HCT116 (cell line): Measurements from ENCODE around the gene POLR3A. TPM values are rescaled to one million over a fixed set of nuclear protein-coding genes. Genes with fewer than 3 reads are reported as not detected.
A peak's percentile ranks its signal among the peaks of the same experiment; 100 is the strongest.

Experiments used
- ATAC-seq: fragments of 200-7000 bp; cut with Tn5 transposase; 2 replicates; pipeline ENCODE4 v1.9.1; 2020; ENCODE audit warnings: mild to moderate bottlenecking, moderate library complexity
- BruUV-seq: library from RNA; stranded (reverse); fragments of 400-500 nt; replicated peaks from 2 replicates; lab custom pipeline; 2021; lab: Mats Ljungman, UMichigan
- CTCF ChIA-PET: fragments of 300-600 bp; sonication (Branson Sonifier 250); formaldehyde crosslinking; loops from one replicate; lab custom pipeline; 2021; ENCODE audit warnings: antibody characterized with exemption; lab: Charles Lee
- POLR2A ChIA-PET: fragments of 300-600, 350-600 bp; sonication (Branson Sonifier 250); formaldehyde crosslinking; loops from one replicate; lab custom pipeline; 2021; ENCODE audit warnings: antibody characterized with exemption; lab: Charles Lee
- RAD21 ChIA-PET, 2 experiments: fragments of 300-600 bp; sonication (Branson Sonifier 250); formaldehyde crosslinking; loops; one replicate each; lab custom pipeline; 2023; ENCODE audit warnings: low total read pairs in 2 of 2; ENCODE audit not compliant: uncharacterized antibody in 2 of 2, unreplicated experiment in 2 of 2, low non-redundant PET in 1 of 2; lab: Charles Lee
- DNase-seq: peaks from one replicate; pipeline ENCODE4 v3.0.0-alpha.2; 2010; ENCODE audit warnings: low read depth, low spot score
- H2AFZ ChIP-seq: fragments of 200-600 bp; shearing (Covaris generic), sonication (generic); 2 replicates; pipeline ENCODE4 v1.6.1; 2017; ENCODE audit warnings: low read depth, mixed run types, mixed read lengths, antibody characterized with exemption, low read length; ENCODE audit not compliant: poor library complexity, severe bottlenecking
- H3K27ac ChIP-seq: 2 replicates; pipeline ENCODE4 v1.5.1; 2012; ENCODE audit warnings: low read depth, low read length
- H3K27me3 ChIP-seq: fragments of 200-600 bp; sonication (generic); 2 replicates; pipeline ENCODE4 v1.6.1; 2016; ENCODE audit warnings: mixed run types, low read length, mixed read lengths; ENCODE audit not compliant: insufficient read depth
- H3K36me3 ChIP-seq, 2 experiments: fragments of 200-500 bp in 1 of 2; fragments of 200-600 bp in 1 of 2; sonication (Bioruptor generic) in 1 of 2; sonication (generic) in 1 of 2; 2 replicates each; pipeline versions ENCODE4 v1.5.1 to v1.6.1; 2014 to 2016; ENCODE audit warnings: low read length in 2 of 2, inconsistent platforms in 1 of 2, mixed read lengths in 1 of 2, mixed run types in 1 of 2; ENCODE audit not compliant: insufficient read depth in 2 of 2, control insufficient read depth in 1 of 2
- H3K4me1 ChIP-seq, 2 experiments: fragments of 200-600 bp in 1 of 2; sonication (generic) in 1 of 2; 2 replicates each; pipeline versions ENCODE4 v1.5.1 to v1.6.1; 2012 to 2017; ENCODE audit warnings: low read length in 2 of 2, inconsistent platforms in 1 of 2, mild to moderate bottlenecking in 1 of 2, mixed read lengths in 1 of 2, mixed run types in 1 of 2, moderate library complexity in 1 of 2; ENCODE audit not compliant: insufficient read depth in 2 of 2, control insufficient read depth in 1 of 2
- H3K4me2 ChIP-seq: fragments of 200-600 bp; sonication (generic); 2 replicates; pipeline ENCODE4 v1.6.1; 2017; ENCODE audit warnings: mixed run types, low read length, mixed read lengths
- H3K4me3 ChIP-seq, 2 experiments: fragments of 200-600 bp in 1 of 2; sonication (generic) in 1 of 2; replicated peaks in 1 of 2; 2 replicates each; pipeline ENCODE4 v1.5.1; 2011 to 2016; ENCODE audit warnings: low read length in 2 of 2, control low read depth in 1 of 2, low read depth in 1 of 2, mild to moderate bottlenecking in 1 of 2, mixed read lengths in 1 of 2, mixed run types in 1 of 2
- H3K79me2 ChIP-seq: fragments of 200-600 bp; sonication (generic); 2 replicates; pipeline ENCODE4 v1.6.1; 2017; ENCODE audit warnings: mild to moderate bottlenecking, mixed run types, low read length, moderate library complexity, mixed read lengths; ENCODE audit not compliant: insufficient read depth
- H3K9ac ChIP-seq: fragments of 200-600 bp; sonication (generic); 2 replicates; pipeline ENCODE4 v1.6.1; 2016; ENCODE audit warnings: low read length, mixed read lengths
- H3K9me2 ChIP-seq: fragments of 200-600 bp; sonication (generic), shearing (Covaris generic); 2 replicates; pipeline ENCODE4 v1.6.1; 2017; ENCODE audit warnings: mixed run types, mild to moderate bottlenecking, moderate library complexity; ENCODE audit not compliant: insufficient read depth
- H3K9me3 ChIP-seq, 2 experiments: fragments of 200-500 bp in 1 of 2; fragments of 200-600 bp in 1 of 2; sonication (Bioruptor generic) in 1 of 2; sonication (generic) in 1 of 2; 2 replicates each; pipeline ENCODE4 v1.6.1; 2014 to 2017; ENCODE audit warnings: low read length in 2 of 2, mixed read lengths in 2 of 2, inconsistent platforms in 1 of 2, low read depth in 1 of 2, mild to moderate bottlenecking in 1 of 2, mixed run types in 1 of 2, moderate library complexity in 1 of 2; ENCODE audit not compliant: control insufficient read depth in 1 of 2, insufficient read depth in 1 of 2
- H4K20me1 ChIP-seq: fragments of 200-600 bp; sonication (generic), shearing (Covaris generic); 2 replicates; pipeline ENCODE4 v1.6.1; 2017; ENCODE audit warnings: mixed run types, mild to moderate bottlenecking, moderate library complexity; ENCODE audit not compliant: insufficient read depth
- CEBPB ChIP-seq: IDR thresholded peaks from 2 replicates; pipeline ENCODE4 v1.6.1; 2012; ENCODE audit warnings: low read depth
- EGR1 ChIP-seq: IDR thresholded peaks from 2 replicates; pipeline ENCODE4 v1.6.1; 2012; ENCODE audit warnings: low read depth
- EZH2phosphoT487 ChIP-seq: fragments of 200-600 bp; IDR thresholded peaks from 2 replicates; pipeline ENCODE4 v1.6.1; 2018; ENCODE audit warnings: antibody characterized with exemption, borderline replicate concordance
- FOSL1 ChIP-seq: IDR thresholded peaks from 2 replicates; pipeline ENCODE4 v1.6.1; 2012; ENCODE audit warnings: low read depth
- JUND ChIP-seq: IDR thresholded peaks from 2 replicates; pipeline ENCODE4 v1.6.1; 2012
- POLR2A ChIP-seq: IDR thresholded peaks from 2 replicates; pipeline ENCODE4 v1.7.0; 2011; ENCODE audit warnings: borderline replicate concordance; ENCODE audit not compliant: insufficient read depth, insufficient read length; ENCODE audit errors: extremely low read depth
- SP1 ChIP-seq: IDR thresholded peaks from 2 replicates; pipeline ENCODE4 v1.6.1; 2012; ENCODE audit warnings: low read depth
- SRF ChIP-seq: IDR thresholded peaks from 2 replicates; pipeline ENCODE4 v1.6.1; 2012; ENCODE audit warnings: low read depth
- TCF7L2 ChIP-seq: IDR thresholded peaks from 2 replicates; pipeline ENCODE4 v1.7.0; 2011; ENCODE audit warnings: borderline replicate concordance, inconsistent platforms; ENCODE audit not compliant: insufficient read depth, insufficient read length; ENCODE audit errors: extremely low read depth
- YY1 ChIP-seq: IDR thresholded peaks from 2 replicates; pipeline ENCODE4 v1.6.1; 2011; ENCODE audit warnings: low read length, low read depth, moderate library complexity, mild to moderate bottlenecking; ENCODE audit not compliant: insufficient replicate concordance; ENCODE audit errors: extremely low read depth
- ZFX ChIP-seq: fragments of 450-650 bp; IDR thresholded peaks from 2 replicates; pipeline ENCODE4 v1.6.1; 2017
- intact Hi-C: fragments of 100-400 bp; cut with micrococcal nuclease; formaldehyde crosslinking; loops from 2 replicates; pipeline ENCODE4 v1.10.0; 2022
- total RNA-seq: library from RNA; stranded (reverse); gene quantifications from one replicate; pipeline ENCODE4 v1.2.1, GENCODE V29; 2021; ENCODE audit not compliant: unreplicated experiment
- TF ChIP-seq, protein P1 (sequence below): IDR thresholded peaks from 2 replicates; pipeline ENCODE4 v1.6.1; 2011; ENCODE audit warnings: mild to moderate bottlenecking, low read length, moderate library complexity; ENCODE audit not compliant: insufficient replicate concordance; ENCODE audit errors: extremely low read depth
- TF ChIP-seq, protein P2 (sequence below), 3 experiments: fragments of 200-600 bp in 1 of 3; sonication (generic) in 1 of 3; IDR thresholded peaks in 2 of 3; conservative IDR thresholded peaks in 1 of 3; 2 replicates each; pipeline ENCODE4 v1.5.1; 2012 to 2017; ENCODE audit warnings: low read depth in 2 of 3, low read length in 2 of 3, antibody characterized with exemption in 1 of 3, borderline replicate concordance in 1 of 3, control low read depth in 1 of 3, mild to moderate bottlenecking in 1 of 3, mixed read lengths in 1 of 3, mixed run types in 1 of 3, moderate library complexity in 1 of 3; ENCODE audit not compliant: insufficient read depth in 1 of 3

Gene POLR3A
- total RNA-seq, 1 experiment from 2014 or later, result 26.6 TPM

DNA sequence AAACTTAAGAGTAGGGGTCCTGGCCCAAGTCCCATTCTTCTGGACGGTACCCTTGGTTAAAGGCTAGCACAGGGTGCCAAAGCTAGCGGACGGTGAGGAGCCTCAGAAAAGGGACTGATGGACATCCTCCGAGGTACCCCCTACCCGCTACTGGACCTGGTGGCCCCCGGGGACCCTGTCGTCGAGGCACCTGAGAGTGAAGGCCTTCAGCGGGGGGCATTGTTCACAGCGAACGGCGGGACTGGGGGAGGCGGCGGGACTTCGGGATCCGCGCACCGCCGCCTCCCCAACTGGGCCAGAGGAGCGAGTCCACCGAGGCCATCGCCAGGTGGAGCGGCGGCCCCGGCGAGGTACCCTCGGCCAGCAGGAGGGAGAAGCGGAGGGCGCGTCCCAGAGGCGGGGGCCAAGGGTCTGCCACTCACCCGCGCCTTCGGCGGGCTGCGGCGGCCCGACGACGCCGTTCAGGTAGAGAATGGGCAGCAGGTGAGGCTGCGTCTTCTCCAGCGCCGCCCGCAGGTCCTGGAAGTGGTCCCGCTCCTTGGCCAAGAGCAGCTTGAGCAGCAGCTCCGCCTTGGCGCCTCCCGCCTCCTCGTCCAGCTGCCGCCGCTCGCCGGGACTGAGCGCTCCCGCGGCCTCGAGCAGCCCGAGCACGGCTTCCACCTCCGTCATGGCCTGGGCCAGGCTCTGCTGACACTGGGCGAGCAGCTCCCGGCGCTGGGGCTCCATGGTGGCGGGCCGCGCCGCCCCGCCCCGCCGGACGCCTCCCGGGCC is 103.3 kb downstream of the POLR3A start:
- POLR2A ChIA-PET, result interaction anchor here (0.5 kb wide), 1 partner anchor 24 kb away, joined by 3 read pairs; no protein-coding TSS in a partner anchor
- H3K27ac ChIP-seq, result peak overlapping the region; percentile 77

DNA sequence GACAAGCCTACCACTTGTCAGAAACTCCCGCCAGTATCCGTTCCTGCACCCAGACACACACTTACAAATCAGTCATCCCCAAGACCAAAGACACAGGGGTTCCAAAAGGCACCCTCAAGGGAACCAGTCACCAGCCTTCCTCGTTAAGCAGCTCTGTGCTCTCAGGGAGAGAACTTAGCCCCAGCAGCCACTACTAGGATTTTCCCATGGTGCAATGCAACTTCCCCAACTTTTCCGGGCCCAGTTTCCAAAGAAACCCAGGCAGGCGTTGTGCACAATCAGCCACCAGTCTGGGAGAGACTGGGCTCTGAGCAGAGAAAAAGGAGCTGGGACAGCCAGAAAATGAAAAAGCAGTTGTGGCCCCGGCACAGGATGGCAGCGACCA is 103.9 kb downstream of the POLR3A start:
- no peak for TF ChIP-seq YY1
- no peak for TF ChIP-seq SP1
- TF ChIP-seq SRF, result no peak
- TF ChIP-seq, protein P1, sequence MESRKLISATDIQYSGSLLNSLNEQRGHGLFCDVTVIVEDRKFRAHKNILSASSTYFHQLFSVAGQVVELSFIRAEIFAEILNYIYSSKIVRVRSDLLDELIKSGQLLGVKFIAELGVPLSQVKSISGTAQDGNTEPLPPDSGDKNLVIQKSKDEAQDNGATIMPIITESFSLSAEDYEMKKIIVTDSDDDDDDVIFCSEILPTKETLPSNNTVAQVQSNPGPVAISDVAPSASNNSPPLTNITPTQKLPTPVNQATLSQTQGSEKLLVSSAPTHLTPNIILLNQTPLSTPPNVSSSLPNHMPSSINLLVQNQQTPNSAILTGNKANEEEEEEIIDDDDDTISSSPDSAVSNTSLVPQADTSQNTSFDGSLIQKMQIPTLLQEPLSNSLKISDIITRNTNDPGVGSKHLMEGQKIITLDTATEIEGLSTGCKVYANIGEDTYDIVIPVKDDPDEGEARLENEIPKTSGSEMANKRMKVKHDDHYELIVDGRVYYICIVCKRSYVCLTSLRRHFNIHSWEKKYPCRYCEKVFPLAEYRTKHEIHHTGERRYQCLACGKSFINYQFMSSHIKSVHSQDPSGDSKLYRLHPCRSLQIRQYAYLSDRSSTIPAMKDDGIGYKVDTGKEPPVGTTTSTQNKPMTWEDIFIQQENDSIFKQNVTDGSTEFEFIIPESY, result no peak
- no peak for TF ChIP-seq FOSL1
- no peak for TF ChIP-seq EZH2phosphoT487
- TF ChIP-seq EGR1, result no peak
- no peak for TF ChIP-seq TCF7L2
- no peak for TF ChIP-seq ZFX
- TF ChIP-seq, protein P2, sequence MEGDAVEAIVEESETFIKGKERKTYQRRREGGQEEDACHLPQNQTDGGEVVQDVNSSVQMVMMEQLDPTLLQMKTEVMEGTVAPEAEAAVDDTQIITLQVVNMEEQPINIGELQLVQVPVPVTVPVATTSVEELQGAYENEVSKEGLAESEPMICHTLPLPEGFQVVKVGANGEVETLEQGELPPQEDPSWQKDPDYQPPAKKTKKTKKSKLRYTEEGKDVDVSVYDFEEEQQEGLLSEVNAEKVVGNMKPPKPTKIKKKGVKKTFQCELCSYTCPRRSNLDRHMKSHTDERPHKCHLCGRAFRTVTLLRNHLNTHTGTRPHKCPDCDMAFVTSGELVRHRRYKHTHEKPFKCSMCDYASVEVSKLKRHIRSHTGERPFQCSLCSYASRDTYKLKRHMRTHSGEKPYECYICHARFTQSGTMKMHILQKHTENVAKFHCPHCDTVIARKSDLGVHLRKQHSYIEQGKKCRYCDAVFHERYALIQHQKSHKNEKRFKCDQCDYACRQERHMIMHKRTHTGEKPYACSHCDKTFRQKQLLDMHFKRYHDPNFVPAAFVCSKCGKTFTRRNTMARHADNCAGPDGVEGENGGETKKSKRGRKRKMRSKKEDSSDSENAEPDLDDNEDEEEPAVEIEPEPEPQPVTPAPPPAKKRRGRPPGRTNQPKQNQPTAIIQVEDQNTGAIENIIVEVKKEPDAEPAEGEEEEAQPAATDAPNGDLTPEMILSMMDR (IDR thresholded peaks at IDR 0.05 in 2 of 3, conservative IDR thresholded peaks at IDR 0.05 in 1 of 3; ENCODE audit: borderline replicate concordance in 1 of 3, insufficient read depth in 1 of 3, low read depth in 2 of 3, low read length in 2 of 3), result no peak
- no peak for TF ChIP-seq CEBPB
- BruUV-seq, result no TSS peak

More for the DNA sequence above, 103.3 kb downstream of the POLR3A start:
- Histone ChIP-seq H3K36me3 (no peaks in the 10 kb centered on the region), H3K9ac (peak overlapping the region; percentile 77), H3K4me3 (peak overlapping the region; percentile 73 to 75), H4K20me1 (no peaks in the 10 kb centered on the region), H3K79me2 (peaks cover 50% of the 10 kb centered on the region), H3K9me2 (no peaks in the 10 kb centered on the region), H3K4me2 (peak overlapping the region; percentile 97), H3K4me1 (peaks cover 9 to 27% of the 10 kb centered on the region in 2 experiments; a peak in 3 of 4 replicates), H3K9me3 (no peaks in the 10 kb centered on the region), H2AFZ (no peak overlapping the region)
- ChIA-PET CTCF (no interaction called here), RAD21 (no interaction called here)
- peak; percentile 65 for ATAC-seq
- DNase-seq, result no peak
- intact Hi-C loops, result no loop called here
- TF ChIP-seq POLR2A (peak; percentile 7), JUND (no peak), SP1 (no peak)
- TF ChIP-seq, all 23 proteins: peak for 1
- H3K27me3 ChIP-seq, result no peaks in the 10 kb centered on the region
- BruUV-seq, result no TSS peak

More for the DNA sequence above, 103.9 kb downstream of the POLR3A start:
- Histone ChIP-seq H4K20me1 (no peaks in the 10 kb centered on the region; the same call in 1 of the 2 replicates), H3K9ac (peak overlapping the region; percentile 77), H3K4me1 (peaks cover 9 to 29% of the 10 kb centered on the region in 2 experiments; a peak in 3 of 4 replicates), H3K9me3 (no peaks in the 10 kb centered on the region), H2AFZ (no peak overlapping the region), H3K4me3 (peak overlapping the region; percentile 73 to 75), H3K27ac (peak overlapping the region; percentile 77), H3K9me2 (no peaks in the 10 kb centered on the region), H3K36me3 (no peaks in the 10 kb centered on the region), H3K4me2 (peak overlapping the region; percentile 97), H3K27me3 (no peaks in the 10 kb centered on the region), H3K79me2 (peaks cover 55% of the 10 kb centered on the region)
- DNase-seq (no peak), ATAC-seq (peak; percentile 35)
- intact Hi-C loops, result no loop called here
- CTCF ChIA-PET, result no interaction called here
- RAD21 ChIA-PET, result no interaction called here
- POLR2A ChIA-PET, result no interaction called here
